Keratinocyte (primary cell): ENCODE results near the gene CGB2.

Experiments used
- EZH2 ChIP-seq: IDR thresholded peaks from one replicate; pipeline ENCODE4 v1.6.1; 2012; ENCODE audit warnings: inconsistent platforms, mild to moderate bottlenecking, low read length, moderate library complexity
- TF ChIP-seq, protein P1 (sequence below), 3 experiments: IDR thresholded peaks in 1 of 3; conservative IDR thresholded peaks in 1 of 3; optimal IDR thresholded peaks in 1 of 3; 2 replicates in 2 of 3; 3 replicates in 1 of 3; pipeline versions ENCODE3 to v1.5.1; 2011; ENCODE audit warnings: low read length in 3 of 3, mild to moderate bottlenecking in 3 of 3, moderate library complexity in 2 of 3, control low read depth in 1 of 3, inconsistent platforms in 1 of 3; ENCODE audit not compliant: insufficient read depth in 2 of 3; ENCODE audit errors: extremely low read depth in 1 of 3

- TF ChIP-seq, protein P1, sequence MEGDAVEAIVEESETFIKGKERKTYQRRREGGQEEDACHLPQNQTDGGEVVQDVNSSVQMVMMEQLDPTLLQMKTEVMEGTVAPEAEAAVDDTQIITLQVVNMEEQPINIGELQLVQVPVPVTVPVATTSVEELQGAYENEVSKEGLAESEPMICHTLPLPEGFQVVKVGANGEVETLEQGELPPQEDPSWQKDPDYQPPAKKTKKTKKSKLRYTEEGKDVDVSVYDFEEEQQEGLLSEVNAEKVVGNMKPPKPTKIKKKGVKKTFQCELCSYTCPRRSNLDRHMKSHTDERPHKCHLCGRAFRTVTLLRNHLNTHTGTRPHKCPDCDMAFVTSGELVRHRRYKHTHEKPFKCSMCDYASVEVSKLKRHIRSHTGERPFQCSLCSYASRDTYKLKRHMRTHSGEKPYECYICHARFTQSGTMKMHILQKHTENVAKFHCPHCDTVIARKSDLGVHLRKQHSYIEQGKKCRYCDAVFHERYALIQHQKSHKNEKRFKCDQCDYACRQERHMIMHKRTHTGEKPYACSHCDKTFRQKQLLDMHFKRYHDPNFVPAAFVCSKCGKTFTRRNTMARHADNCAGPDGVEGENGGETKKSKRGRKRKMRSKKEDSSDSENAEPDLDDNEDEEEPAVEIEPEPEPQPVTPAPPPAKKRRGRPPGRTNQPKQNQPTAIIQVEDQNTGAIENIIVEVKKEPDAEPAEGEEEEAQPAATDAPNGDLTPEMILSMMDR (optimal IDR thresholded peaks at IDR 0.05 in 1 of 3, IDR thresholded peaks at IDR 0.05 in 1 of 3, conservative IDR thresholded peaks at IDR 0.05 in 1 of 3; ENCODE audit: extremely low read depth in 1 of 3, insufficient read depth in 2 of 3, low read length in 3 of 3): no peak
- no peak for TF ChIP-seq EZH2
Observed at GRCh38 chr19:49064029-49064629, 32.4 kb downstream of the CGB2 start.
